HepG2 (cell line): ENCODE data around the gene SLC25A33. TPM values are rescaled to one million over a fixed set of nuclear protein-coding genes. Genes with fewer than 3 reads are reported as not detected.
A peak's percentile ranks its signal among the peaks of the same experiment; 100 is the strongest.

Experiments
- AGO2 ChIP-seq: fragments of 200-400 bp; formaldehyde crosslinking; optimal IDR thresholded peaks from 2 replicates; pipeline ENCODE3; 2017; ENCODE audit warnings: mild to moderate bottlenecking, low read depth, low read length, moderate library complexity
- CBX5 ChIP-seq: sonication (generic); formaldehyde crosslinking; IDR thresholded peaks from 2 replicates; pipeline ENCODE4 v1.4.0; 2020; ENCODE audit warnings: missing genetic modification reagents, borderline replicate concordance
- GABPB1 ChIP-seq: IDR thresholded peaks from 2 replicates; pipeline ENCODE4 v1.6.1; 2016; ENCODE audit warnings: mild to moderate bottlenecking, missing genetic modification reagents, moderate library complexity, missing compliant biosample characterization
- HNF4A ChIP-seq: sonication (generic); formaldehyde crosslinking; IDR thresholded peaks from 2 replicates; pipeline ENCODE4 v1.4.0; 2020; ENCODE audit warnings: missing genetic modification reagents
- IKZF5 ChIP-seq: IDR thresholded peaks from 2 replicates; pipeline ENCODE4 v1.6.1; 2018; ENCODE audit warnings: missing genetic modification reagents, mild to moderate bottlenecking, missing compliant biosample characterization
- JUND ChIP-seq: sonication (generic); formaldehyde crosslinking; IDR thresholded peaks from 2 replicates; pipeline ENCODE4 v1.8.0; 2022; ENCODE audit warnings: mild to moderate bottlenecking, missing genetic modification reagents
- MAFF ChIP-seq: IDR thresholded peaks from 2 replicates; pipeline ENCODE4 v1.6.1; 2011; ENCODE audit warnings: low read depth, low read length, improper control_type of control experiment
- MAFK ChIP-seq, 2 experiments: IDR thresholded peaks in 1 of 2; conservative IDR thresholded peaks in 1 of 2; 2 replicates each; pipeline ENCODE4 v1.6.1; 2011; ENCODE audit warnings: improper control_type of control experiment in 2 of 2, low read length in 2 of 2
- MED1 ChIP-seq: sonication (generic); formaldehyde crosslinking; IDR thresholded peaks from 2 replicates; pipeline ENCODE4 v1.4.0; 2020; ENCODE audit warnings: missing genetic modification reagents
- MEF2D ChIP-seq: sonication (generic); formaldehyde crosslinking; IDR thresholded peaks from 2 replicates; pipeline ENCODE4 v1.5.1; 2020; ENCODE audit warnings: mild to moderate bottlenecking, missing genetic modification reagents
- MIER3 ChIP-seq: IDR thresholded peaks from 2 replicates; pipeline ENCODE4 v1.6.1; 2016; ENCODE audit warnings: missing compliant biosample characterization, borderline replicate concordance
- NFKB2 ChIP-seq: sonication (generic); formaldehyde crosslinking; IDR thresholded peaks from 2 replicates; pipeline ENCODE4 v1.4.0; 2020; ENCODE audit warnings: missing genetic modification reagents, borderline replicate concordance
- SCMH1 ChIP-seq: sonication (generic); formaldehyde crosslinking; IDR thresholded peaks from 2 replicates; pipeline ENCODE4 v1.9.0; 2021; ENCODE audit warnings: missing genetic modification reagents, mild to moderate bottlenecking, borderline replicate concordance
- SMAD9 ChIP-seq: sonication (generic); formaldehyde crosslinking; IDR thresholded peaks from 2 replicates; pipeline ENCODE4 v1.5.1; 2020; ENCODE audit warnings: mild to moderate bottlenecking, missing genetic modification reagents
- THRA ChIP-seq: sonication (generic); formaldehyde crosslinking; IDR thresholded peaks from 2 replicates; pipeline ENCODE4 v1.4.0; 2020; ENCODE audit warnings: missing genetic modification reagents, borderline replicate concordance
- ZBTB33 ChIP-seq: sonication (generic); formaldehyde crosslinking; IDR thresholded peaks from 2 replicates; pipeline ENCODE4 v1.4.0; 2020; ENCODE audit warnings: missing genetic modification reagents
- ZMYM3 ChIP-seq: sonication (generic); formaldehyde crosslinking; IDR thresholded peaks from 2 replicates; pipeline ENCODE4 v1.5.1; 2020; ENCODE audit warnings: mild to moderate bottlenecking, missing genetic modification reagents
- ZNF180 ChIP-seq: sonication (generic); formaldehyde crosslinking; IDR thresholded peaks from 2 replicates; pipeline ENCODE4 v1.4.0; 2020; ENCODE audit warnings: low read depth, missing genetic modification reagents, borderline replicate concordance
- ZNF230 ChIP-seq: sonication (generic); formaldehyde crosslinking; IDR thresholded peaks from 2 replicates; pipeline ENCODE4 v1.4.0; 2020; ENCODE audit warnings: mild to moderate bottlenecking, missing genetic modification reagents
- ZNF329 ChIP-seq: sonication (generic); formaldehyde crosslinking; IDR thresholded peaks from 2 replicates; pipeline ENCODE4 v1.9.0; 2021; ENCODE audit warnings: low read depth, mild to moderate bottlenecking, missing genetic modification reagents
- ZNF431 ChIP-seq: sonication (generic); formaldehyde crosslinking; IDR thresholded peaks from 2 replicates; pipeline ENCODE4 v1.9.0; 2022; ENCODE audit warnings: missing genetic modification reagents, low read depth, mild to moderate bottlenecking, borderline replicate concordance
- ZNF569 ChIP-seq: sonication (generic); formaldehyde crosslinking; IDR thresholded peaks from 2 replicates; pipeline ENCODE4 v1.5.0; 2020; ENCODE audit warnings: mild to moderate bottlenecking, missing genetic modification reagents, moderate library complexity, borderline replicate concordance
- ZNF598 ChIP-seq: sonication (generic); formaldehyde crosslinking; IDR thresholded peaks from 2 replicates; pipeline ENCODE4 v1.5.1; 2020; ENCODE audit warnings: mild to moderate bottlenecking, missing genetic modification reagents, borderline replicate concordance
- ZNF768 ChIP-seq: sonication (generic); formaldehyde crosslinking; IDR thresholded peaks from 2 replicates; pipeline ENCODE4 v1.4.0; 2020; ENCODE audit warnings: missing genetic modification reagents
- ZNF839 ChIP-seq: sonication (generic); formaldehyde crosslinking; IDR thresholded peaks from 2 replicates; pipeline ENCODE4 v1.4.0; 2020; ENCODE audit warnings: missing genetic modification reagents, mild to moderate bottlenecking, borderline replicate concordance
- ZSCAN31 ChIP-seq: sonication (generic); formaldehyde crosslinking; IDR thresholded peaks from 2 replicates; pipeline ENCODE4 v1.5.0; 2020; ENCODE audit warnings: low read depth, mild to moderate bottlenecking, missing genetic modification reagents
- polyA plus RNA-seq, 8 experiments: library from polyadenylated mRNA; depleted of rRNA in 3 of 8; stranded (reverse) in 7 of 8; unstranded in 1 of 8; fragments of >200 nt; fragmentation: Illumina TruSeq in 4 of 8; extraction: Trizol in 4 of 8; gene quantifications; 2 replicates each; pipeline versions ENCODE4 v1.2.1 to v1.2.3, GENCODE V29; 2011 to 2016; ENCODE audit warnings: low read depth in 4 of 8, missing spikeins in 1 of 8, mixed read lengths in 1 of 8; ENCODE audit not compliant: insufficient read depth in 1 of 8
- total RNA-seq, 5 experiments: library from RNA; depleted of rRNA; stranded (reverse); fragments of >200 nt; fragmentation: Illumina TruSeq; extraction: Trizol; gene quantifications; 2 replicates each; pipeline ENCODE4 v1.2.3, GENCODE V29; 2016; ENCODE audit warnings: low read depth in 1 of 5

The SLC25A33 gene
- total and polyA plus RNA-seq, 2 of the 13 experiments (the other 11 are each of a cell fraction or from before 2014, with no cell fraction given): 15.4 to 50.3 TPM

- TF ChIP-seq MIER3 (CRISPR knock-in tag): 0 out of 2 replicates have a peak, but pooled peaks have one; percentile 29
- TF ChIP-seq SCMH1 (CRISPR knock-in tag): no peak
- no peak for TF ChIP-seq ZNF569 (CRISPR knock-in tag)
- peak; percentile 34 for TF ChIP-seq GABPB1 (CRISPR knock-in tag)
- TF ChIP-seq ZNF180: peak; percentile 49; the same call in 1 of the 2 replicates
- TF ChIP-seq MAFF: peak; percentile 50; the same call in 1 of the 2 replicates
- TF ChIP-seq CBX5: 0 out of 2 replicates have a peak, but pooled peaks have one; percentile 12
- TF ChIP-seq NFKB2 (CRISPR knock-in tag): peak; percentile 52; the same call in 1 of the 2 replicates
- peak; percentile 34; the same call in 1 of the 2 replicates for TF ChIP-seq IKZF5 (CRISPR knock-in tag)
- TF ChIP-seq THRA (CRISPR knock-in tag): 0 out of 2 replicates have a peak, but pooled peaks have one; percentile 12
- TF ChIP-seq ZNF329 (CRISPR knock-in tag): no peak
- TF ChIP-seq ZMYM3 (CRISPR knock-in tag): peak; percentile 50
- peak; percentile 27; the same call in 1 of the 2 replicates for TF ChIP-seq ZBTB33 (CRISPR knock-in tag)
- peak; percentile 55 to 66 for TF ChIP-seq MAFK (conservative IDR thresholded peaks at IDR 0.05 in 1 of 2, IDR thresholded peaks at IDR 0.05 in 1 of 2; ENCODE audit: low read length in 2 of 2)
- TF ChIP-seq ZNF598 (CRISPR knock-in tag): peak; percentile 67; the same call in 1 of the 2 replicates
- TF ChIP-seq ZNF431 (CRISPR knock-in tag): 0 out of 2 replicates have a peak, but pooled peaks have one; percentile 26
- TF ChIP-seq HNF4A: 0 out of 2 replicates have a peak, but pooled peaks have one; percentile 9
- no peak for TF ChIP-seq ZSCAN31 (CRISPR knock-in tag)
- TF ChIP-seq ZNF839 (CRISPR knock-in tag): 0 out of 2 replicates have a peak, but pooled peaks have one; percentile 59
- TF ChIP-seq ZNF230 (CRISPR knock-in tag): no peak
- TF ChIP-seq JUND (CRISPR knock-in tag): no peak
- no peak for TF ChIP-seq AGO2
- 0 out of 2 replicates have a peak, but pooled peaks have one; percentile 21 for TF ChIP-seq ZNF768 (CRISPR knock-in tag)
- TF ChIP-seq MEF2D: peak; percentile 22; the same call in 1 of the 2 replicates
- TF ChIP-seq MED1: peak; percentile 39; the same call in 1 of the 2 replicates
- TF ChIP-seq SMAD9 (CRISPR knock-in tag): no peak
These were observed 48.5 kb upstream of the SLC25A33 start (continued) for GRCh38 chr1:9490605-9491339.
